NCI-H1092 treated with DMSO at 0.1 percent for 48 hours (cell line): ENCODE data around the gene CHURC1.

ENCODE experiments used
- DNase-seq: peaks from one replicate; lab custom pipeline; 2025; lab: John Stamatoyannopoulos, UW

CHURC1 gene

DNA sequence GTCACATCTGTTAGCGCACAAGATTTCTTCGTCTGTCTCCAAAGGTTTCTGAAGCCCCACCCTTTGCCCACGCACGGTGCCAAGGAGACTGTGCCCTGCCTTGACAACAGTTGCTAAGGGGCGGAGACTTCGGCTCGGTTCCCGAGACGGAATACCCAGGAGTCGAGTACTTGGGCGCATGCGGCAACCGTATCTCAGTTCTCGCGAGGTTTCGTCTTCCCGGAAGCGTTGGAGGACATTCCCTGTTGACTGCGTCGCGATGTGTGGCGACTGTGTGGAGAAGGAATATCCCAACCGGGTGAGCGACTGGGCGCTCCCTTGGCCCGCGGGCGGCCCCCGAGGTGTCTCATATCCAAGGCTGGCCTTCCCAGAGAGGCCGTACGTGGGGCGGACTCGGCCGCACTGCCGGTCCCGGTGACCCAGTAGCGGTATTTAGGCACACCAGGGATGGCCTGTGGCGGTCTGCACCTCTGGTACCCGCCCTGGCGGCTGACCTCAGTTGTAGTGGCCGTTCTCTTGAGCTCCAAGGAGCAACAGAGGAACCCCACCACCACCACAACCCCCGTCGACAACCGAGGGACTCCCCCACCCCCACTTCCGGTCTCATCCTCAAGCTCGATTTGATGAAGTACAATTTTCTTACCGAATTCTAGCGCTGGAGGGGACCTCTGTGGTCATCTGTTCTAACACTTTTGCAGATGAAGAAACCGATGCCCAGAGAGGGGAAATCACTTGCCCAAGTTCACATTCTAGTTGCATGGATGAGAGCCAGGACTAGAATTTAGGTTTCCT lies at the start of gene CHURC1:
TSS of gene CHURC1 (plus strand) at position 219 of the 792 bp plus-strand sequence. CDS start at position 260, 41 bp downstream.
- DNase-seq = peak; percentile 99

- DNase-seq = no peak
Measured at GRCh38 chr14:64865109-64865508, 49.1 kb upstream of the CHURC1 start.

GRCh38 chr14:64865992-64866391 lies 48.3 kb upstream of the CHURC1 start:
- DNase-seq = no peak

GRCh38 chr14:64867182-64867581 lies 47.1 kb upstream of the CHURC1 start:
- no peak for DNase-seq

DNA sequence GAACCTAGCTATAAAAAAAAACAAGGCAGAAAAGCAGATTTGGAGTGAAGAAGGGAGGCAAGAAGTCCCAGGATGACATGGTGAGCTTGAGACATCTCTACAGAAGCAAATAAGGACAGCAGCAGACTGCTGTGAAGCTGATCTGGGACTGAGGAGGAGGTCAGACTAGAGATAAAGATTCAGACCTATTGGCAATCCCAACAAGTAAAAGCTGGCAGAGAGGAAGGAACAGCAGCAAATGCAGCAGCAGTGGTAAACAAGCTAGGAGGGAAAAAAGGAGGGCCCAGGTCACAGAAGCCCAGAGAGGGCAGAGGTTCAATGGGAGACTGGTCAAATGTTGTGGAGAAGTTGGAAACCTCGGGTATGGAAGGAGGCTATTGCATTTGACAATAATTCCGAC lies 45.9 kb upstream of the CHURC1 start:
- no peak for DNase-seq

DNA sequence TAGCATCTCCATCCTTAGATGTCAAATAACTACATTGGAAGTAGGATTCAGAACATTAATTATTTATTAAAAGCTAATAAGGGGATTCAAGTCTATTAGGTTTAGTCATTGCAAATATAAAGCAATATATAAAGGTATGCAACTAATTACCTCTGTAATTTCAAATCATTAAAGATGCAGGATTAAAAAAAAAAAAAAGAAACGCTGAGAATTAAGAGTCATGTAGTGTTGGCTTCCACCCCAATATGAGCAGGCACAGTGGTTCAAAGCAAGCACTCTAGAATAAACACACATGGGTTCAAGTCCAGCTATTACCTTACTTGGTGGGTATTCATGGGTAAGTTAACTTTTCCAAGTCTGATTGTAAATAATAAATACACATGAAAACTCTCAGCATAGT lies 45.4 kb upstream of the CHURC1 start:
- no peak for DNase-seq

GRCh38 chr14:64870160-64870559 lies 44.1 kb upstream of the CHURC1 start:
- no peak for DNase-seq

DNA sequence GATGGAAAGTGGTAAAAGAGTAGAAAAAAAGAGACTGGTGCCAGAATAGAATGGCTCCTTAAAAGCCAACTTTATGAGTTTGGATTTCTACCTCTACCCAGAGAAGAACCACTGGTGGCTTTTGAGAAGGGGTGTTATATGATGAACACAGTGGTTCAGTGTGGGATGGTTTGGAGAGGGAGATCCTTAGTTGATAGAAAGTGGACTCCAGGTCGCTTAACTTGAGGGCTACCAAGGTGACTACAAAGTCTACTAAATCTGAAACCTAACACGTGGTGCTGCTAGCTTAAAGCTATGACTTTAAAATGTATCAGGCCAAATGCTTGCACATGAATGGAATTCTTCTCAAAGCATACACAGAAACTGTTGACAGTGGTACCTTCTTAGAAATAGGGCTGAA lies 42.9 kb upstream of the CHURC1 start:
- DNase-seq = no peak

DNA sequence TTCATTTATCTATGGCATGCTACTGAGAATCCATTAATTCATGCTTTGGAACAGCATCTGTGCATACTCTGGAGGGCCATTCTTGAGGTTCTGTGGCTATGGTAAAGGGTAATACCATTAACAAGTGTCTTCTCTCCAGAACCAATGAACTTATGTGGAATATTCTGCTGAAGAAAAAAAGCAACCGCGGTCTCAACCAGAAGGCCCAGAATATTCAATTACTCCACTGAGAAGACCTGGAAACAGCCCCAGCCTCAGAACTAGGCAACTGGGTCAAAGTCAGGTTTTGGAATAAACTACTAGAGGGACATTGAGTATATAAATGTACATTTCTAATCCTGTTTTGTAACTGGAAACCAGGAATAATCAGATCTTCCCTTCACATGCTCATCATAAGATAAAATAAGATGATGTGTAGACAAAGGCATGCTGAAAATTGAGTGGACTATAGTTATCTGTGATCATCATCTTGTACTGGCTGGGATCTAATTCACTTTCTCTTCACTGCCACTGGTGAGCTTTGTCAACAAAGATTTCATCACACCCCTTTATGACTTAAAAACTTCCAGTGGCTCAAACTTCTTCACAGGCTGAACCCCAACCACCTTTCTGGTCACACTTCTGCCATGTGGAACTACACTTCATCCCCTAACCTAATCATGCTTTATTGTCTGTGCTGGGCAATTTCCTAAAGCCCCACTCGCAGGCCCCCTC lies 40.6 kb upstream of the CHURC1 start:
- DNase-seq = no peak

DNA sequence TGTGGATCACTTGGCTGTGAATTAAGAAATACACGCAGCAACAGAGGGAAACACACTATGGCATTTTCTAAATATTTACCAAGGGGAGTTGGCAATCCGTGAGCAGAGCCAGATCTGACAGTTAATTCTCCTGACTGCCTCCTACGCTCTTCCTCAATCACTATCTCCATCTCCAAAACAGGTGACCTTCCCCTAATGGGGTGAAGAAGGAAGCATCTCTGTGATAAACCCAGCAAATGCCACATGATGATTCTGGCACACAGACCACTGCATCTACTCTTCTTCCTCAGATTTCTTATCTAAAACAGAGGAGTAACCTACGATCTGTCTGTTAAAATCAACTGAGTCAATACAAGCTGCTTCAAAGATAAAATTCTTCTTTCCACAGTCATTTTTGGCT lies 38.9 kb upstream of the CHURC1 start:
- no peak for DNase-seq

DNA sequence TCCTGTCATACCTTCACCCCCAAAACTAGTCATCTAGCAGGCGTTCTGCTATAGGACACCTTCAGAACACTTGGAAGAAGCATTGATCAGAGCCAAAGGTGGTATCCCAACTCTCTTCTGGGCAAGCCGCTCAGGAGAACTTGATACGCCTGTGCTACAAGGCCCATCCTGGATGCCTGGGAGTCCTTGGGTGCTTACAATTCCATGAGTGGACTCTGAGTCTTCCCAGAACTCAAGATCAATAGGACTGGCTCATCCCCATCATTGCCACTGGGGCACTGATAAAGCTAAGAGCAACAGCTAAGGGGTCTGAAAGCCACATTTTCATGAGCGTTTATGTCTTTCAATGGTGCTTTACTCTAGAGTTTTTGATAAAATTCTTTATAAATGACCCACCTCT lies 36.4 kb upstream of the CHURC1 start:
- DNase-seq = no peak

DNA sequence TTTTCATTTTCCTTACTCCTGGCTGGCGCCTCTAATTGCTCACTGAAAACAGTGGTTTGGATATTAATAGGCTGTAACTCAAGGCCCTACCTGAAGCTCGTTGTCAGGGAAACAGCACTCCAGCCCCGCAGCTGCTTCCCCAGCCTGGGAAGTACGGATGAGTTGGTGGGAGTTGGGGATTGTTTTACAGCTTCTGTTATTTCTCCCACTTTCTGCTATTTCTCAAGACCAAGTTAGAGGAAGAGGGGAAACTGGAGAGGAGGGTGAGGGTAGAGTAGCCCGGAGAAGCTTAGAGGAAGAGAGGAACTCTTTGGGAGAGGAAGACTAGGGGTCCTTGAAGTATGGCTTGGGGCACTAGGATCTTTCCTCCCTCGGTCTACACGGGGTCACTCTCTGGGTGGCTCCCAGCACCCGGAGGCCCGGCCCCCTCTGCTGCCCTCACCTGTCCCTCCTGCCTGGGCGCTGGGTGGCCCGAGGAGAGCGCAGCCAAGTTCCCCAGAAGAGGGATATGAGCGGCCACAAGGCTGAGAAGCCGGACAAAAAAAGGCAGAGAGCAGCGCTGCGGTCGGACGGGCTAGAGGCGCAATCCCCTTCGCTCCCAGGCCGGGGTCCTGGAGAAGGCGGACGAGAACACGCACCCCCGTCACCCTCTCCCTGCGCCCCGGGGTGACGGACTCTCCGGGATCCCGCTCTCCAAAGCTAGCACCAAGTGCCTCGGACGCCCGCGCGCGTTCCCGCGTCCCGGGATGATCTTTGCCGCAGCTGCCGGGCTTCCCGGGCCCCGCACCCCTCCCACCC lies 35.2 kb upstream of the CHURC1 start:
- DNase-seq = peak; percentile 34

DNA sequence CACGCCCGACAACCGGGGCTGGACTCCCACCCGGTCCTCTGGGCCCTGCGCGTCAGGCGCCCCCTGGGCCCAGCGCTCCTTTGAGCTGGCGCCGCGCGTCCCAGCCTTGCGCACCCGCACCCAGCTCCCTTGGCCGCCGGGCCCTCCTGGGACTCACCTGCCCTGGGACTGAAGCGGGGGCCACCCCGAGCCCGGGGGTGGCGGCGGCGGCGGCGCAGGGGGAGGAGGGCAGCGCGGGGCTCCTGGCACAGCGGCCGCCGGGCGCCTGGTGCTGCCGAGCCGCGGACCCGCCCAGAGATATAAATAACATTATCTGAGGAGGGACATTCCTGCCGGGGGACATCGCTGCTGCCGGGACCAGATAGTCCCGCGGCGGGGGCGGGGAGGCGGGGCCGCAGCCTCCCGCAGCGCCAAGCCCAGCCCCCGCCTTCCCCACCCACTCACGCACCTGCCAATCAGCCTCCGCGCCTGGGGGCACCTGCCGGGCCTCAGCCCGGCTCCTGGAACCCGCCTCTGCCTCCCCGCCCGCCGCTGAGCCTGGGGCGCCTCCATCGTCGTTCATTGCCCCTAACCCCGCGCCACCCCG lies 34.5 kb upstream of the CHURC1 start, which contains the start of gene SPTB:
TSS of gene SPTB (minus strand) at position 273 of the 586 bp plus-strand sequence. CDS start 56,813 bp downstream, outside the sequence.
- peak; percentile 57 for DNase-seq

- DNase-seq = peak; percentile 48
Measured at GRCh38 chr14:64880221-64881121, 33.8 kb upstream of the CHURC1 start.

DNA sequence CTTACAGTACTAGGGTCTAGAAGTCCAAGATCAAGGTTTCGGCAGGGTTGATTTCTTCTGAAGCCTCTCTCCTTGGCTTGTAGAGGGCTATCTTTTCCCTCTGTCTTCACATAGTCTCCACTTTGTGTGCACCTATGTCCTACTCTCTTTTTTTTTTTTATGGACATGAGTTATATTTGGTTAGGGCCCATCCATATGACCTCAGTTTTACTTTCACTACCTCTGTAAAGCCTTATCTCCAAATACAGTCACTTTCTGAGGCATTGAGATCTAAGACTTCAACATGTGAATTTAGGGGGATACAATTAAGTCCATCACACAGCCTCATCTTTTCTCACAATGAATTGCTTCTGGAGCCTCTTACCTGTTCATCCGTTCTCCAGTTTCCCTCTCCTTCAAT lies 28.7 kb upstream of the CHURC1 start:
- DNase-seq = no peak

- no peak for DNase-seq
Measured at GRCh38 chr14:64889352-64889751, 24.9 kb upstream of the CHURC1 start.

DNA sequence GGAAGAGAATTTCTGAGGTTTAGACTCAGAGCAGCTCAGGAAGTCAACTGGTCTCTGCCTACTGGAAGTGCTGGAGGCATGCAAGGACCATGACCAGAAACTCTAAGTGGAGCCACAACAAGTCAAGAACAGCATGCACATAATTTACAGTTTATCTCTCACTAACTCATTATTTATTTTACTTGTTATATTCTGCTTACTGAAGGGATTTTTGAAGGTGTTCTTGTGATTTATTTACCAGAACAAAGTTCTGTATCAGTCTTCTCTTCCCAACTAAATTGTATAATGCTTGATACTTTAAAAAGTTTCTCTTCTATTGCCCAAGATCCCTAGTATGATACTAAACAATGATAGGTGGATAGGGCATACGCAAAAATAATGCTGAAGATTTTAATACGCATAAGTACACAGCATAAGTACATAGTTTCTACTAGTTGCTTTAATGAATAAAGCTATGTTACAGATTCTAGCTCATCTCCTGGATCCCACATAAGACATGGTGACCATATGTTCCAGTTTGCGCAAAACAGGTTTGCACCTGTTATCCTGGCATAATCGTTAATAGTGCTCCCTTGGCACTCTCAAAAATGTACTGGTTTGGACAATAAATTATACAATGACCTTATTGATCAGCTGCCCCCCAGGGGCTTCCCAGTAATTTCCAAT lies 22.9 kb upstream of the CHURC1 start:
- DNase-seq = no peak

GRCh38 chr14:64891839-64892375 lies 22.3 kb upstream of the CHURC1 start:
- peak; percentile 80 for DNase-seq

- DNase-seq = no peak
Measured at GRCh38 chr14:64899958-64900357, 14.3 kb upstream of the CHURC1 start.

GRCh38 chr14:64906022-64906421 lies 8.2 kb upstream of the CHURC1 start:
- no peak for DNase-seq
